ENCODE measurements around the gene MYH10.

DNA sequence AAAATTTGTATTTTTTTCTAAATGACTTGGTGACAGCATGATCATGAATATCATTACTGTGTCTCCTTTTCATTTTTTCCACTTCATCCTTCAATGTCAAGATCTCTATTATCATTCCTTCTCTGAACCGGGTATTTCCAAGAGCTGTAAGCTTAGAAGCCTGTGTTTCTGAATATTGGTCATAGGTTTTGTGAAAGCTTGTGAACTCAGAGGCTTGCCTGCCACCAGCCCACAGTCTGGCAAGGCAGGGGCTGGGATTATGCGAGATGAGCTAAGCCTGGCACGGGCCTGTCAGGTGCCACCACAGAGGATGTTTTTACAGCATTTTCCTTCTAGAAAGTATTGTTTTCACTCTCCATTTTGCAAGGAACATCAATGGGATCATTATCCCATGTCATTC lies 92.8 kb downstream of the MYH10 start:
- TF ChIP-seq, protein P1, sequence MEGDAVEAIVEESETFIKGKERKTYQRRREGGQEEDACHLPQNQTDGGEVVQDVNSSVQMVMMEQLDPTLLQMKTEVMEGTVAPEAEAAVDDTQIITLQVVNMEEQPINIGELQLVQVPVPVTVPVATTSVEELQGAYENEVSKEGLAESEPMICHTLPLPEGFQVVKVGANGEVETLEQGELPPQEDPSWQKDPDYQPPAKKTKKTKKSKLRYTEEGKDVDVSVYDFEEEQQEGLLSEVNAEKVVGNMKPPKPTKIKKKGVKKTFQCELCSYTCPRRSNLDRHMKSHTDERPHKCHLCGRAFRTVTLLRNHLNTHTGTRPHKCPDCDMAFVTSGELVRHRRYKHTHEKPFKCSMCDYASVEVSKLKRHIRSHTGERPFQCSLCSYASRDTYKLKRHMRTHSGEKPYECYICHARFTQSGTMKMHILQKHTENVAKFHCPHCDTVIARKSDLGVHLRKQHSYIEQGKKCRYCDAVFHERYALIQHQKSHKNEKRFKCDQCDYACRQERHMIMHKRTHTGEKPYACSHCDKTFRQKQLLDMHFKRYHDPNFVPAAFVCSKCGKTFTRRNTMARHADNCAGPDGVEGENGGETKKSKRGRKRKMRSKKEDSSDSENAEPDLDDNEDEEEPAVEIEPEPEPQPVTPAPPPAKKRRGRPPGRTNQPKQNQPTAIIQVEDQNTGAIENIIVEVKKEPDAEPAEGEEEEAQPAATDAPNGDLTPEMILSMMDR (IDR thresholded peaks at IDR 0.05; ENCODE audit: poor library complexity, severe bottlenecking), result no peak
- no peak for TF ChIP-seq EP300 (conservative IDR thresholded peaks at IDR 0.05; ENCODE audit: poor library complexity, severe bottlenecking)
- TF ChIP-seq EZH2 (IDR thresholded peaks at IDR 0.05; ENCODE audit: borderline replicate concordance, insufficient read depth, low read length, poor library complexity, severe bottlenecking), result no peak
- no peak for TF ChIP-seq REST (IDR thresholded peaks at IDR 0.05; ENCODE audit: borderline replicate concordance)
- no peak for TF ChIP-seq RAD21 (conservative IDR thresholded peaks at IDR 0.05)
- no peak for TF ChIP-seq POLR2AphosphoS5 (IDR thresholded peaks at IDR 0.05)
- no peak for TF ChIP-seq MXI1 (conservative IDR thresholded peaks at IDR 0.05; ENCODE audit: poor library complexity, severe bottlenecking)

Measured in neural cell (in vitro differentiated cells).